ENCODE measurements around the gene GUCA2A. TPM values are rescaled to one million over a fixed set of nuclear protein-coding genes. Genes with fewer than 3 reads are reported as not detected.

GUCA2A gene
- polyA plus RNA-seq, 2 donors, result not detected

DNA sequence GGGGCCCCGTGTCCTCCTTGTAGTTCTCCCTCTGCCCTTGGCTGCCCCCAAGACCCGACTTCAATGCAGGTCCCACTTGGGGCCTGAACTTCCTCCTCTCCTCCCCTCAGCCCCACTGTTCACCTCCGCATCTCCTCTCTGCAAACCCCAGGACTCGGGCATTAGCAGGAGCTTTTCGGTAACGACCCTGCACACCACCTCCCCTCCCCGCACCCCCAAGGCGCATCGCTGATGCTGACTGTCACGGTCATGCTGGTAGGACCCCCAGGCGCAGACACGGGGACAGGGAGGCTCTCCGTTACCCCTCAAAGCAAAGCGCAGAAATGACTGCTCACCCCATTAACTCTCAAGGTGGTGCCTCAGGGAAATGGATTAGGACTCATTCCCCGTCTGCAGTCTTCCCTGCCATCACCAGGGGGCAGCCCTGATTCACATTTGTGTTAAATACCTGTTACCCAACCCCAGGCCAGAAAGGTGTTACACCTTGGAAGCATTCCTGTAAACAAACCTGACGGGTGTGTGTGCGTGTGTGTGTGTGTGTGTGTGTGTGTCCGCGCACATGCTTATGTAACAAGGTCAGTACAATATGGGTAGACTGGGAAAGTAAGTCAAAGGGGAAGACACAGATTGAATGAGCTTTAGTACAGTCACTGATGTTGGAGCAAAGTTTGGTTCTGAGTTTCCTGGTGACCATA lies 17.8 kb downstream of the GUCA2A start:
- peaks cover 0 to 4% of the 10 kb centered on the region in 2 donors for H3K27me3 ChIP-seq (ENCODE audit: control insufficient read depth in 1 of 2, insufficient read depth in 2 of 2, low read length in 2 of 2)
- no peaks in the 10 kb centered on the region for H3K36me3 ChIP-seq (ENCODE audit: control insufficient read depth in 2 of 2, insufficient read depth in 2 of 2, low read length in 1 of 2)
- H3K4me1 ChIP-seq (ENCODE audit: control insufficient read depth in 2 of 2, insufficient read depth in 2 of 2, low read length in 1 of 2), result peaks cover 2 to 4% of the 10 kb centered on the region in 2 donors
- peaks cover 0 to 2% of the 10 kb centered on the region in 2 donors for H3K9me3 ChIP-seq (ENCODE audit: control insufficient read depth in 2 of 2, insufficient read depth in 1 of 2, low read depth in 1 of 2, low read length in 1 of 2)
- H3K27ac ChIP-seq (ENCODE audit: low read depth in 2 of 2, low read length in 1 of 2), result no peak overlapping the region
- no peak overlapping the region for H3K4me3 ChIP-seq (ENCODE audit: low read depth in 1 of 2, low read length in 2 of 2)
- 19 to 25% methylated on average over 19 of the region's 19 CpGs for WGBS, 2 donors

DNA sequence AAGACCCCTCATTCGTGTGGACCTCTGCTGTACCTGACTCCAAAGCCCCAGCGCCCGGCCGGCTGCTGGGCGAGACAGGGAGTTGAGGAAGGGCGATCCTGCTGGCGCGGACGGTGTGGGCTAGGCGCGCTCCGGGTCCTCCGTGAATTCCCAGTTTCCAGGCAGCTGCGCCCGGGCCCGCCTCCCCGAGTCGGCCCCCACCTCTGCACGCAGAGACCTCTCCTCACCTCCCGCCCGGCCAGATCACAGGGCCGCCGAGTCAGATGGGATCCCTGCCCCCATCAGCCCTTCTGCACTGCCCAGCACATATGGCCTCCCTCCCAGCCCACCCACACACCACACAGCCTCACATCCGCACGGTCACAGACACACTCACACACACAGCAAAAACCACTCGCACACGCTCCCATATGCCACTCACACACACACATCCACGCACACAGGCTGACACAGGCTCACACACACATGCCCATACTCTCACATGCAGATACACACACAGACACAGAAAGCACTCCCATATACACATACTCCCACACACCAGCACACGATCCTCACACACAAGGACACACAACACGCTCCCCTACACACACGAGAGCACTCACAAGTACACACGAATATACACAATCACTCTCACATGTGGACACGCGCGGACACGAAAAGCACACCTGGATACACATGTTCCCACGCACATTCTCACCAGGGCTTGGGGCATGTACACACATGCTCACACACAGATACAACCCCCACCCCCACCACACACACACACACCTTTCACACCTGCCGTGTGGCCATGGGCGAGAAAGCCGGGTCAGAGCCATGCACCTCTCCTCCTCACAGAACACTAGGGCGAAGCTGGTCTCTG lies 18.6 kb downstream of the GUCA2A start:
- Histone ChIP-seq H3K36me3 (ENCODE audit: control insufficient read depth in 2 of 2, insufficient read depth in 2 of 2, low read length in 1 of 2) (no peaks in the 10 kb centered on the region), H3K4me3 (ENCODE audit: low read depth in 1 of 2, low read length in 2 of 2) (no peak overlapping the region), H3K27ac (ENCODE audit: low read depth in 2 of 2, low read length in 1 of 2) (no peak overlapping the region), H3K27me3 (ENCODE audit: control insufficient read depth in 1 of 2, insufficient read depth in 2 of 2, low read length in 2 of 2) (peaks cover 0 to 4% of the 10 kb centered on the region in 2 donors), H3K9me3 (ENCODE audit: control insufficient read depth in 2 of 2, insufficient read depth in 1 of 2, low read depth in 1 of 2, low read length in 1 of 2) (peaks cover 0 to 2% of the 10 kb centered on the region in 2 donors), H3K4me1 (ENCODE audit: control insufficient read depth in 2 of 2, insufficient read depth in 2 of 2, low read length in 1 of 2) (peaks cover 2 to 4% of the 10 kb centered on the region in 2 donors)
- 58% methylated on average over 39 to 41 of the region's 41 CpGs for WGBS, 2 donors

DNA sequence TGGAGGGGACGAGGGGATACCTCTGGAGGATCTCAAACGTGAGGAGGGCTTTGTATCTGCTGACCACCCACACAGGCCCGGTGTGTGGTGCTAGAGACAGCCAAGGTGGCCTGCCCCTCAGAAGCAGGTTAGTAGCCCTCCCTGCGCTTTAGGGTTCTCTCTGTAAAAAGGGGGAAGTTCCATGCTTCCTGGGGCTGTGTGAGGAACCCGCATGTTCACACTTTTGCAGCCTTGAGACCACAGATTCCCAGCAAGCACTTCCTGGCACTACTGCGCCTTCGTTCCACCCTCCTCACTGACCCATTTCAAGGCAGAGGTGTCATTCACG lies 19.2 kb downstream of the GUCA2A start:
- H3K9me3 ChIP-seq (ENCODE audit: control insufficient read depth in 2 of 2, insufficient read depth in 1 of 2, low read depth in 1 of 2, low read length in 1 of 2), result peaks cover 0 to 2% of the 10 kb centered on the region in 2 donors
- H3K36me3 ChIP-seq (ENCODE audit: control insufficient read depth in 2 of 2, insufficient read depth in 2 of 2, low read length in 1 of 2), result no peaks in the 10 kb centered on the region
- H3K4me3 ChIP-seq (ENCODE audit: low read depth in 1 of 2, low read length in 2 of 2), result no peak overlapping the region
- H3K4me1 ChIP-seq (ENCODE audit: control insufficient read depth in 2 of 2, insufficient read depth in 2 of 2, low read length in 1 of 2), result peaks cover 2 to 4% of the 10 kb centered on the region in 2 donors
- peaks cover 0 to 4% of the 10 kb centered on the region in 2 donors for H3K27me3 ChIP-seq (ENCODE audit: control insufficient read depth in 1 of 2, insufficient read depth in 2 of 2, low read length in 2 of 2)
- WGBS, 2 donors, result 72 to 74% methylated on average over 8 of the region's 8 CpGs
- no peak overlapping the region for H3K27ac ChIP-seq (ENCODE audit: low read depth in 2 of 2, low read length in 1 of 2)

DNA sequence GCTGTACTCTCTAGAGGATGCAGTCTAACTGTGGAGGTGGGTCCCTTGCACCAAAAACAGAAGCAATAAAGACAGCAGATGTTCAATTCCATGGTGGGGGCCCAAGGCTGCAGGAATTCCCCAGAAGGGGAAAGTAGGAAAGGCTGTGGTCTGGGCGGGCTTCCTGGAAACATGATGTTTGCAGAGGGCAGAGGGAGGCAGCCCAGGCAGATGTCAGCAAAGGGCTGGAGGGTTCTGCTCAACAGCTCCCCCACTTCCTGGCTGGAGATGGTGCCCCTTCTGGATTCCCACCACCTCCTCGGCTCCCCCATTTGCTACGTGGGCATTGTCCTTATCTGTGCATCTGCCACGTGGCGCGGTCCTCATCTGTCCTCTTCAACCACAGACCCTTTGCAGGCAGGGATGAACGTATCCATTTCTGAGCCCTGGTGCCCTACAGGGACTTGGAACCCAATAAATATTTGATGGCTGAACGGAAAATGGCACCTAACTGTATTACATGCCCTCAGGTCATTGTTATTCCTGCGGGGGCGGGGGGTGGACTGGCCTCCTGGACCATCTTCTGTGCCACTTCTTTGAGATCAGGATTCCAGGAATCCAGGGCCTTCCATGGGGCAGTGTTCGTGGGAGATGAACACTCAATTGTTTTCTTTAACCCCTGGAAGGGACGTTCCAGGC lies 19.7 kb downstream of the GUCA2A start:
- WGBS, 2 donors, result 71 to 78% methylated on average over 12 of the region's 12 CpGs
- peaks cover 0 to 4% of the 10 kb centered on the region in 2 donors for H3K27me3 ChIP-seq (ENCODE audit: control insufficient read depth in 1 of 2, insufficient read depth in 2 of 2, low read length in 2 of 2)
- H3K9me3 ChIP-seq (ENCODE audit: control insufficient read depth in 2 of 2, insufficient read depth in 1 of 2, low read depth in 1 of 2, low read length in 1 of 2), result peaks cover 0 to 2% of the 10 kb centered on the region in 2 donors
- no peak overlapping the region for H3K27ac ChIP-seq (ENCODE audit: low read depth in 2 of 2, low read length in 1 of 2)
- no peak overlapping the region for H3K4me3 ChIP-seq (ENCODE audit: low read depth in 1 of 2, low read length in 2 of 2)
- H3K36me3 ChIP-seq (ENCODE audit: control insufficient read depth in 2 of 2, insufficient read depth in 2 of 2, low read length in 1 of 2), result no peaks in the 10 kb centered on the region
- H3K4me1 ChIP-seq (ENCODE audit: control insufficient read depth in 2 of 2, insufficient read depth in 2 of 2, low read length in 1 of 2), result peaks cover 2 to 4% of the 10 kb centered on the region in 2 donors

DNA sequence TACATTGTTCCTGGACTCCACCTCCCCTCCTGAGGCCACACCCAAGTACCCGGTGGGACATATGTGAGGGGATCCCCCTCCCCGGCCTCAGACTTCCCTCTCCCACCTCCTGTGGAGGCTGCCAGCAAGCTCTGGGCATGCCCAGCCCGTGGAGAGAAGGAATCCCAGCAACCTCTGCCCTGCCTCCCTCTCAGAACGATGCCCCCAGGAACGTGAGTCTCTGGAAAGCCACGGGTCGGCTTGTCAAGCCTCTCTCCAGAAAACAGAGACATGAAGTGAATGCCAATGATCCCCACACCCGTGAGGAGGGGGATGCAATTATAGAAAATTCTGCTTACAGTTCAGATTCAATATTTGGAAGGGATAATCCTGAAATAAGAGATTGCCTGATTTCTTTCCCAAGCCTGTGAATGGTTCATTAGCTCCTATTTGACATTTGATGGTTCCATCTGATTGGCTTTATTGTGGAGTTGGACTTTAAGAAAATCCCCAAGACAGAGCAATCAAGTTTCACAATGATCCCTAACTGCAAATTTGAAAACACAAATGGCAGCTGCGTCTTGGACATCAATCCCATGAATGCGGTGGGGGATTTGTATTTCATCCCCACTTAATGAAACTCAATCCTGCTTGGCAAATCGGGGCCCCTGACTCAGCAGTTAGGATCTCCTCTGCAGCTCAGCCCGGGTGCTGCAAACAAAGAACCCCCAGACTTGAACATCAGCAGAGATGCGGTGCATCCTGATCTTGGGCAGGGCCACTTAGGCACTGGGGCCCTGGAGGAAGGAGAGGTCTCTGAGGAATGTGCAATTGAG lies 20.4 kb downstream of the GUCA2A start:
- Histone ChIP-seq H3K27ac (ENCODE audit: low read depth in 2 of 2, low read length in 1 of 2) (no peak overlapping the region), H3K4me3 (ENCODE audit: low read depth in 1 of 2, low read length in 2 of 2) (no peak overlapping the region), H3K4me1 (ENCODE audit: control insufficient read depth in 2 of 2, insufficient read depth in 2 of 2, low read length in 1 of 2) (peaks cover 2 to 4% of the 10 kb centered on the region in 2 donors), H3K27me3 (ENCODE audit: control insufficient read depth in 1 of 2, insufficient read depth in 2 of 2, low read length in 2 of 2) (peaks cover 0 to 4% of the 10 kb centered on the region in 2 donors), H3K36me3 (ENCODE audit: control insufficient read depth in 2 of 2, insufficient read depth in 2 of 2, low read length in 1 of 2) (no peaks in the 10 kb centered on the region), H3K9me3 (ENCODE audit: control insufficient read depth in 2 of 2, insufficient read depth in 1 of 2, low read depth in 1 of 2, low read length in 1 of 2) (peaks cover 0 to 2% of the 10 kb centered on the region in 2 donors)
- WGBS, 2 donors, result 41 to 43% methylated on average over 13 of the region's 13 CpGs

DNA sequence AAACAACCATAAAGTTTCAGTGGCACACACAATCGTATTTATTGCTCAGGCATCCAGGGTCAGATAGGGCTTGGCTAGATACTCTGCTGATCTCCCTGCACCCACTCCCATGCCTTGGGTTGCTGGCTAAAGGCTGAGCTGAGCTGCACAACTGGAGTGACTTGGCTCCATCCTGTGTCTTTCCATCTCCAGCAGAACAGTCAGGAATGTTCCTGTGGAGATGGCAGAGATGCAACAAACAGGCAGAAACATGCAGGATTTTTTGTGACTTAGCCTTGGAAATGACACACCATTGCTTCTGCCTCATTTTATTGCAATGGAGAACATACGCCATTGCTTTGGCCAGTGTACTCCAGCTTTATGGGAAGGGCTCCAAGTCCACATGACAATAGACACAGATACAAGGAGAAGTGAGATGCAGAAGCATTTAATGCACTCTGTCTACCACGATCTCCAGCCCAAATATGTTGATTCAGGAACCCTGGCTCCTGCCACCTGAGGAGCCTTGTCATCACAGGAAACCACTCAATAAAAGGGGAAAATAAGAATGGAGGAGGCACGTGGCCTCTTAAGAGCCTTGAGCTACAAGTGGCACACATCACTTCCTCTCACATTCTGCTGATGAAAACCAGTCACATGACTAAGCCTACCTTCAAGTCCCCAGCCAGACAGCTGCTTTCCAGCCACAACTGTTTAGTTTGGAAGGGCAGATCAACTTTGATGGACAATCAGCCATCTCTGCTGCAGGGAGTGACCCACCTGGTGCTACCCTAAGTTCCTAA lies 21.5 kb downstream of the GUCA2A start:
- Histone ChIP-seq H3K27me3 (ENCODE audit: control insufficient read depth in 1 of 2, insufficient read depth in 2 of 2, low read length in 2 of 2) (peaks cover 0 to 4% of the 10 kb centered on the region in 2 donors), H3K36me3 (ENCODE audit: control insufficient read depth in 2 of 2, insufficient read depth in 2 of 2, low read length in 1 of 2) (no peaks in the 10 kb centered on the region), H3K4me3 (ENCODE audit: low read depth in 1 of 2, low read length in 2 of 2) (no peak overlapping the region), H3K27ac (ENCODE audit: low read depth in 2 of 2, low read length in 1 of 2) (no peak overlapping the region), H3K4me1 (ENCODE audit: control insufficient read depth in 2 of 2, insufficient read depth in 2 of 2, low read length in 1 of 2) (peaks cover 2 to 4% of the 10 kb centered on the region in 2 donors), H3K9me3 (ENCODE audit: control insufficient read depth in 2 of 2, insufficient read depth in 1 of 2, low read depth in 1 of 2, low read length in 1 of 2) (peaks cover 0 to 2% of the 10 kb centered on the region in 2 donors)
- WGBS, 2 donors, result 29 to 42% methylated on average over 4 of the region's 4 CpGs

DNA sequence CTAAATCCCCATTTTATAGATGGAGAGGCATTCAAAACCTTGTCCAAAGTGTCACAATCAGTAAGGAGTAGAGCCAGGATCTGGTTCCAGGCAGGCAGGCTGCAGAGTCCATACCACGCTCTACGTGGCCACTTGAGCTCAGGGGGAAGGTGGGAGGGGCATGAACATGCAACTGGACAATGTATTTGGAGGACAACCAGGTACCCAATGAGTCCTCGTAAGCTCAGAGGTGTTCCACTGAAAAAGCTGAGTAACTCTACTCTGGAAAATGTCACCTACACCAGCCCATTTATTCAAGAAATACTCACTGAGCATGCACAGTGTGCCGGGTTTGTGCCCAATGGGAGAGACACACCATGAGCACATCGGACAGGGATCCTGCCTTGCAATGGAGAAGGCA lies 22.6 kb downstream of the GUCA2A start:
- Histone ChIP-seq H3K36me3 (ENCODE audit: control insufficient read depth in 2 of 2, insufficient read depth in 2 of 2, low read length in 1 of 2) (no peaks in the 10 kb centered on the region), H3K27ac (ENCODE audit: low read depth in 2 of 2, low read length in 1 of 2) (no peak overlapping the region), H3K4me1 (ENCODE audit: control insufficient read depth in 2 of 2, insufficient read depth in 2 of 2, low read length in 1 of 2) (peaks cover 2 to 4% of the 10 kb centered on the region in 2 donors), H3K27me3 (ENCODE audit: control insufficient read depth in 1 of 2, insufficient read depth in 2 of 2, low read length in 2 of 2) (peaks cover 0 to 4% of the 10 kb centered on the region in 2 donors), H3K9me3 (ENCODE audit: control insufficient read depth in 2 of 2, insufficient read depth in 1 of 2, low read depth in 1 of 2, low read length in 1 of 2) (peaks cover 0 to 2% of the 10 kb centered on the region in 2 donors), H3K4me3 (ENCODE audit: low read depth in 1 of 2, low read length in 2 of 2) (no peak overlapping the region)
- WGBS, 2 donors, result 84 to 87% methylated on average over 5 of the region's 5 CpGs

DNA sequence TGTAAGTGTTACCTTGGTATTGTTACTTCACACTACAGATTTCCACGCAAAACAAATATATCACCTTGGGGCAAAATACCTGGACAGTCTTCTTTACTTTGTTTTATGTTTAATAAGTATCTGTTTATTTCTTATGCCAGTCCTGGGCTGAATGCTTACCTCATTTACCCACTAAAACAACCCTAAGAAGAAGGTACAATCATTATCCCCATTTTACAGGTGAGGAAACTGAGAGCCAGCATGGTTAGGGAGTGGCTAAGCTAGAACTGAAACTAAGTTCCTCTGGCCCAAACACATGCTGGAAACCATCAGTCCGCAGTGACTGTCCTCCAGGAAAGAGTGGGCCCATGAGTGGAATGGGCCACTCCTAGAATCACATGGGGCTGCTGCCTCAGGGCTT lies 24.4 kb downstream of the GUCA2A start:
- H3K27me3 ChIP-seq (ENCODE audit: control insufficient read depth in 1 of 2, insufficient read depth in 2 of 2, low read length in 2 of 2), result peaks cover 0 to 4% of the 10 kb centered on the region in 2 donors
- H3K4me1 ChIP-seq (ENCODE audit: control insufficient read depth in 2 of 2, insufficient read depth in 2 of 2, low read length in 1 of 2), result no peaks in the 10 kb centered on the region
- 89 to 92% methylated on average over 2 of the region's 2 CpGs for WGBS, 2 donors
- H3K27ac ChIP-seq (ENCODE audit: low read depth in 2 of 2, low read length in 1 of 2), result no peak overlapping the region
- no peak overlapping the region for H3K4me3 ChIP-seq (ENCODE audit: low read depth in 1 of 2, low read length in 2 of 2)
- peaks cover 0 to 2% of the 10 kb centered on the region in 2 donors for H3K9me3 ChIP-seq (ENCODE audit: control insufficient read depth in 2 of 2, insufficient read depth in 1 of 2, low read depth in 1 of 2, low read length in 1 of 2)
- no peaks in the 10 kb centered on the region for H3K36me3 ChIP-seq (ENCODE audit: control insufficient read depth in 2 of 2, insufficient read depth in 2 of 2, low read length in 1 of 2)

Measured in esophagus (tissue), 2 donors.